IMR-90 (cell line): ENCODE data around the gene ZDHHC14. TPM values are rescaled to one million over a fixed set of nuclear protein-coding genes. Genes with fewer than 3 reads are reported as not detected.

ENCODE experiments used
- ATAC-seq: fragments of 200-7000 bp; cut with Tn5 transposase; 2 replicates; pipeline ENCODE4 v1.9.1; 2020; ENCODE audit warnings: low read depth, mild to moderate bottlenecking, moderate library complexity
- BruUV-seq: library from RNA; stranded (reverse); fragments of 400-500 nt; replicated peaks from 2 replicates; lab custom pipeline; 2021; lab: Mats Ljungman, UMichigan
- CTCF ChIA-PET: fragments of 300-600 bp; formaldehyde crosslinking; extraction: SDS; loops from one replicate; lab custom pipeline; 2021; ENCODE audit warnings: antibody characterized with exemption; lab: Yijun Ruan, JAX
- POLR2A ChIA-PET: fragments of 300-600 bp; sonication (Branson Sonifier 250); formaldehyde crosslinking; loops from one replicate; lab custom pipeline; 2022; ENCODE audit warnings: antibody characterized with exemption; ENCODE audit not compliant: unreplicated experiment; lab: Charles Lee
- DNase-seq: peaks from one replicate; pipeline ENCODE4 v3.0.0; 2013
- H2AFZ ChIP-seq: replicated peaks from 2 replicates; pipeline ENCODE3; 2013; ENCODE audit warnings: low read length, mild to moderate bottlenecking; ENCODE audit not compliant: poor library complexity
- H2AK5ac ChIP-seq: 2 replicates; pipeline ENCODE4 v1.6.1; 2013; ENCODE audit warnings: low read depth, low read length, inconsistent platforms
- H2AK9ac ChIP-seq: replicated peaks from 2 replicates; pipeline ENCODE3; 2013; ENCODE audit warnings: mild to moderate bottlenecking, low read depth, low read length, moderate library complexity; ENCODE audit not compliant: poor library complexity
- H2BK120ac ChIP-seq: 2 replicates; pipeline ENCODE4 v1.6.1; 2013; ENCODE audit warnings: low read depth, low read length, inconsistent platforms
- H2BK15ac ChIP-seq: 3 replicates; pipeline ENCODE4 v1.6.1; 2013; ENCODE audit warnings: low read depth, low read length, inconsistent platforms
- H2BK20ac ChIP-seq: 2 replicates; pipeline ENCODE4 v1.6.1; 2013; ENCODE audit warnings: low read depth, mild to moderate bottlenecking, inconsistent platforms, low read length, moderate library complexity
- H2BK5ac ChIP-seq: 2 replicates; pipeline ENCODE4 v1.6.1; 2013; ENCODE audit warnings: mild to moderate bottlenecking, low read depth, low read length, inconsistent platforms; ENCODE audit not compliant: poor library complexity, severe bottlenecking
- H3K14ac ChIP-seq: replicated peaks from 2 replicates; pipeline ENCODE4 v1.6.1; 2013; ENCODE audit warnings: low read depth, low read length, inconsistent platforms
- H3K18ac ChIP-seq: 2 replicates; pipeline ENCODE4 v1.6.1; 2013; ENCODE audit warnings: low read depth, low read length, control low read depth
- H3K23ac ChIP-seq: 2 replicates; pipeline ENCODE4 v1.6.1; 2013; ENCODE audit warnings: low read depth, low read length, inconsistent platforms
- H3K27ac ChIP-seq: 2 replicates; pipeline ENCODE4 v1.5.1; 2013; ENCODE audit warnings: mild to moderate bottlenecking, control low read depth, low read length; ENCODE audit not compliant: insufficient read depth
- H3K27me3 ChIP-seq: 2 replicates; pipeline ENCODE4 v1.6.1; 2013; ENCODE audit warnings: low read length; ENCODE audit not compliant: control insufficient read depth, insufficient read depth
- H3K36me3 ChIP-seq: 2 replicates; pipeline ENCODE4 v1.6.1; 2013; ENCODE audit warnings: low read length, mixed read lengths; ENCODE audit not compliant: control insufficient read depth, insufficient read depth
- H3K4ac ChIP-seq: 2 replicates; pipeline ENCODE4 v1.6.1; 2013; ENCODE audit warnings: low read depth, low read length, inconsistent platforms
- H3K4me1 ChIP-seq: 2 replicates; pipeline ENCODE4 v1.6.1; 2013; ENCODE audit warnings: low read length, mixed read lengths; ENCODE audit not compliant: control insufficient read depth, insufficient read depth
- H3K4me2 ChIP-seq: 2 replicates; pipeline ENCODE4 v1.6.1; 2013; ENCODE audit warnings: low read depth, mild to moderate bottlenecking, control low read depth, low read length, moderate library complexity
- H3K4me3 ChIP-seq: 2 replicates; pipeline ENCODE4 v1.5.1; 2013; ENCODE audit warnings: low read depth, mild to moderate bottlenecking, control low read depth, low read length, moderate library complexity; ENCODE audit not compliant: insufficient read depth
- H3K56ac ChIP-seq: 2 replicates; pipeline ENCODE4 v1.6.1; 2013; ENCODE audit warnings: low read length, inconsistent platforms; ENCODE audit not compliant: insufficient read depth; ENCODE audit errors: extremely low read depth
- H3K79me1 ChIP-seq, 2 experiments: 2 replicates each; pipeline ENCODE4 v1.6.1; 2013; ENCODE audit warnings: low read length in 2 of 2, inconsistent platforms in 1 of 2, low read depth in 1 of 2
- H3K9ac ChIP-seq: 2 replicates; pipeline ENCODE4 v1.6.1; 2013; ENCODE audit warnings: low read depth, low read length, control low read depth
- H3K9me1 ChIP-seq: 2 replicates; pipeline ENCODE4 v1.6.1; 2013; ENCODE audit warnings: low read length, inconsistent platforms; ENCODE audit not compliant: insufficient read depth
- H3K9me3 ChIP-seq: 2 replicates; pipeline ENCODE4 v1.6.1; 2013; ENCODE audit warnings: low read length; ENCODE audit not compliant: control insufficient read depth, insufficient read depth
- H4K20me1 ChIP-seq: 2 replicates; pipeline ENCODE4 v1.6.1; 2013; ENCODE audit warnings: low read length, inconsistent platforms; ENCODE audit not compliant: insufficient read depth
- H4K5ac ChIP-seq: 2 replicates; pipeline ENCODE4 v1.6.1; 2013; ENCODE audit warnings: mild to moderate bottlenecking, low read depth, low read length, control low read depth
- H4K8ac ChIP-seq, 2 experiments: 2 replicates each; pipeline ENCODE4 v1.6.1; 2013; ENCODE audit warnings: low read depth in 2 of 2, low read length in 2 of 2, control low read depth in 1 of 2, inconsistent platforms in 1 of 2
- H4K91ac ChIP-seq: 2 replicates; pipeline ENCODE4 v1.6.1; 2013; ENCODE audit warnings: low read depth, low read length, inconsistent platforms; ENCODE audit not compliant: insufficient read depth
- BHLHE40 ChIP-seq: fragments of 150-350 bp; IDR thresholded peaks from 2 replicates; pipeline ENCODE4 v1.6.1; 2016; ENCODE audit warnings: mild to moderate bottlenecking, low read depth, low read length
- CEBPB ChIP-seq: IDR thresholded peaks from 2 replicates; pipeline ENCODE4 v1.6.1; 2012; ENCODE audit warnings: low read depth, low read length, improper control_type of control experiment
- CHD1 ChIP-seq: IDR thresholded peaks from 2 replicates; pipeline ENCODE4 v1.6.1; 2012; ENCODE audit warnings: low read depth, low read length, improper control_type of control experiment
- FOS ChIP-seq: fragments of 150-350 bp; IDR thresholded peaks from 2 replicates; pipeline ENCODE4 v1.6.1; 2016; ENCODE audit warnings: low read depth, low read length
- MAFK ChIP-seq: IDR thresholded peaks from 2 replicates; pipeline ENCODE4 v1.6.1; 2012; ENCODE audit warnings: low read depth, low read length, improper control_type of control experiment
- MAZ ChIP-seq: IDR thresholded peaks from 2 replicates; pipeline ENCODE4 v1.6.1; 2012; ENCODE audit warnings: low read depth, mild to moderate bottlenecking, low read length, improper control_type of control experiment, moderate library complexity, borderline replicate concordance
- MXI1 ChIP-seq: IDR thresholded peaks from 2 replicates; pipeline ENCODE4 v1.6.1; 2012; ENCODE audit warnings: low read depth, mild to moderate bottlenecking, low read length, moderate library complexity, borderline replicate concordance
- NFE2L2 ChIP-seq: fragments of 150-350 bp; IDR thresholded peaks from 2 replicates; pipeline ENCODE4 v1.6.1; 2016; ENCODE audit warnings: low read depth, mild to moderate bottlenecking, low read length
- POLR2A ChIP-seq: IDR thresholded peaks from 2 replicates; pipeline ENCODE4 v1.6.1; 2012; ENCODE audit warnings: mild to moderate bottlenecking, low read depth, low read length
- RAD21 ChIP-seq: IDR thresholded peaks from 2 replicates; pipeline ENCODE4 v1.6.1; 2012; ENCODE audit warnings: low read length, improper control_type of control experiment
- RCOR1 ChIP-seq: IDR thresholded peaks from 2 replicates; pipeline ENCODE4 v1.6.1; 2012; ENCODE audit warnings: mild to moderate bottlenecking, low read length, improper control_type of control experiment; ENCODE audit not compliant: insufficient replicate concordance
- RFX5 ChIP-seq: IDR thresholded peaks from 2 replicates; pipeline ENCODE4 v1.8.0; 2012; ENCODE audit warnings: low read depth, mild to moderate bottlenecking, low read length, moderate library complexity
- SMC3 ChIP-seq: fragments of 150-350 bp; IDR thresholded peaks from 2 replicates; pipeline ENCODE4 v1.6.1; 2016; ENCODE audit warnings: low read depth, mild to moderate bottlenecking, antibody characterized with exemption, low read length, moderate library complexity
- WGBS, 2 experiments: methylation state at CpG; one replicate each; pipeline versions ENCODE4 v1.1.5 to v1.1.7; 2013; ENCODE audit warnings: missing lambda C conversion rate in 2 of 2; ENCODE audit not compliant: insufficient read length in 1 of 2; ENCODE audit errors: extremely low coverage in 2 of 2; 5-methylcytosine and 5-hydroxymethylcytosine counted together
- dilution Hi-C: fragments of 300-500 bp; cut with HindIII; formaldehyde crosslinking; loops from one replicate; pipeline ENCODE4 v1.14.3; 2018; ENCODE audit warnings: low sequenced_read_pairs; ENCODE audit not compliant: unreplicated experiment
- in situ Hi-C: fragments of 300-500 bp; cut with MboI; formaldehyde crosslinking; loops from 3 replicates; pipeline ENCODE4 v1.14.3; 2019; ENCODE audit warnings: low sequenced_read_pairs, inconsistent platforms, mixed read lengths
- intact Hi-C: fragments of 100-400 bp; cut with micrococcal nuclease; formaldehyde crosslinking; loops from 2 replicates; pipeline ENCODE4 v1.10.0; 2022
- polyA plus RNA-seq, 3 experiments: library from polyadenylated mRNA; depleted of rRNA; stranded (reverse); fragments of >200 nt; gene quantifications; 2 replicates each; pipeline ENCODE4 v1.2.3, GENCODE V29; 2012; ENCODE audit warnings: low replicate concordance in 1 of 3
- total RNA-seq: library from RNA; depleted of rRNA; stranded (reverse); fragments of >200 nt; gene quantifications from 2 replicates; pipeline ENCODE4 v1.2.3, GENCODE V29; 2012
- TF ChIP-seq, protein P1 (sequence below): fragments of 150-350 bp; IDR thresholded peaks from 2 replicates; pipeline ENCODE4 v1.6.1; 2017; ENCODE audit warnings: mild to moderate bottlenecking, antibody characterized with exemption, low read length, low read depth
- TF ChIP-seq, protein P2 (sequence below): fragments of 150-350 bp; IDR thresholded peaks from 2 replicates; pipeline ENCODE4 v1.6.1; 2016; ENCODE audit warnings: low read depth, mild to moderate bottlenecking, low read length, moderate library complexity, borderline replicate concordance
- TF ChIP-seq, protein P3 (sequence below): conservative IDR thresholded peaks from 2 replicates; pipeline ENCODE4 v1.5.1; 2012; ENCODE audit warnings: mild to moderate bottlenecking, low read depth, low read length, improper control_type of control experiment

ZDHHC14 gene
- total and polyA plus RNA-seq, 2 of the 4 experiments (the other 2 are of a cell fraction) = 0.90 to 2.0 TPM

DNA sequence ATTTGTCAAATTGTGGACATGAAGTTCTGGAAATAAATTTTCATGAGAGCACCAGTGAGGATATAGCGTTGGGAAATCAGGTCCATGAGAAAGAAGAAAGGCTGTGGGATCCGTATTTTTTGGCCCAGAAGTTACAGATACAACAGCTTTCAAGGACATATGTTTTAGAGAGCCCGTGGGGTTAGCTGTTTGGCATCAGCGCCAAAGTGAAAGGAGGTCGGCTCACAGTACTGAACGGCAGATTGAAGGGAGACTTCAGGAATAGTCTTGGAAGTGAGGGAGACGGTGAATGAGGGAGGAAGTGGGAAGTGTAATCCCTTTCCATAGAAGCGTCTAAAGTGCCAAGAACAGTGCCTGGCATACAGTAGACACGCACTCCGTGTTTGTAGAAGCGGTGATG lies 31.8 kb downstream of the ZDHHC14 start:
- Histone ChIP-seq H3K36me3 (no peaks in the 10 kb centered on the region), H2BK5ac (no peak overlapping the region), H3K14ac (no peak overlapping the region), H2AFZ (no peak overlapping the region), H3K27me3 (no peaks in the 10 kb centered on the region), H3K9me3 (no peaks in the 10 kb centered on the region), H2BK15ac (no peak overlapping the region), H3K9me1 (no peaks in the 10 kb centered on the region), H4K8ac (no peak overlapping the region), H3K23ac (no peak overlapping the region), H3K4me3 (no peak overlapping the region), H4K91ac (no peak overlapping the region), H3K9ac (no peak overlapping the region), H3K4me2 (no peak overlapping the region), H3K4ac (no peak overlapping the region), H3K4me1 (no peaks in the 10 kb centered on the region), H4K20me1 (no peaks in the 10 kb centered on the region), H2AK5ac (no peak overlapping the region), H2BK20ac (no peak overlapping the region), H4K5ac (no peak overlapping the region), H3K79me1 (no peaks in the 10 kb centered on the region; a peak in 1 of 4 replicates), H2AK9ac (no peak overlapping the region), H3K18ac (no peak overlapping the region), H3K27ac (no peak overlapping the region), H3K56ac (no peak overlapping the region), H2BK120ac (no peak overlapping the region)
- ChIA-PET POLR2A (no interaction called here), CTCF (interaction anchor here (0.6 kb wide), 1 partner anchor 94 kb away, joined by 3 read pairs; no protein-coding TSS in a partner anchor)
- in situ Hi-C loops (no loop called here), intact Hi-C loops (no loop called here), dilution Hi-C loops (no loop called here)
- DNase-seq (no peak), ATAC-seq (no peak)
- WGBS, 2 experiments = 88% methylated on average over 8 of the region's 11 CpGs; no CpG with 5 or more reads in 1 of the 2 experiments
- TF ChIP-seq RCOR1 (no peak), RFX5 (no peak), MXI1 (no peak), MAFK (no peak), RAD21 (no peak), NFE2L2 (no peak), BHLHE40 (no peak), CHD1 (no peak), POLR2A (no peak), FOS (no peak), MAZ (no peak), SMC3 (no peak), CEBPB (no peak)
- TF ChIP-seq, protein P1, sequence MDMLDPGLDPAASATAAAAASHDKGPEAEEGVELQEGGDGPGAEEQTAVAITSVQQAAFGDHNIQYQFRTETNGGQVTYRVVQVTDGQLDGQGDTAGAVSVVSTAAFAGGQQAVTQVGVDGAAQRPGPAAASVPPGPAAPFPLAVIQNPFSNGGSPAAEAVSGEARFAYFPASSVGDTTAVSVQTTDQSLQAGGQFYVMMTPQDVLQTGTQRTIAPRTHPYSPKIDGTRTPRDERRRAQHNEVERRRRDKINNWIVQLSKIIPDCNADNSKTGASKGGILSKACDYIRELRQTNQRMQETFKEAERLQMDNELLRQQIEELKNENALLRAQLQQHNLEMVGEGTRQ = no peak
- TF ChIP-seq, protein P2, sequence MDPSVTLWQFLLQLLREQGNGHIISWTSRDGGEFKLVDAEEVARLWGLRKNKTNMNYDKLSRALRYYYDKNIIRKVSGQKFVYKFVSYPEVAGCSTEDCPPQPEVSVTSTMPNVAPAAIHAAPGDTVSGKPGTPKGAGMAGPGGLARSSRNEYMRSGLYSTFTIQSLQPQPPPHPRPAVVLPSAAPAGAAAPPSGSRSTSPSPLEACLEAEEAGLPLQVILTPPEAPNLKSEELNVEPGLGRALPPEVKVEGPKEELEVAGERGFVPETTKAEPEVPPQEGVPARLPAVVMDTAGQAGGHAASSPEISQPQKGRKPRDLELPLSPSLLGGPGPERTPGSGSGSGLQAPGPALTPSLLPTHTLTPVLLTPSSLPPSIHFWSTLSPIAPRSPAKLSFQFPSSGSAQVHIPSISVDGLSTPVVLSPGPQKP = no peak
- TF ChIP-seq, protein P3, sequence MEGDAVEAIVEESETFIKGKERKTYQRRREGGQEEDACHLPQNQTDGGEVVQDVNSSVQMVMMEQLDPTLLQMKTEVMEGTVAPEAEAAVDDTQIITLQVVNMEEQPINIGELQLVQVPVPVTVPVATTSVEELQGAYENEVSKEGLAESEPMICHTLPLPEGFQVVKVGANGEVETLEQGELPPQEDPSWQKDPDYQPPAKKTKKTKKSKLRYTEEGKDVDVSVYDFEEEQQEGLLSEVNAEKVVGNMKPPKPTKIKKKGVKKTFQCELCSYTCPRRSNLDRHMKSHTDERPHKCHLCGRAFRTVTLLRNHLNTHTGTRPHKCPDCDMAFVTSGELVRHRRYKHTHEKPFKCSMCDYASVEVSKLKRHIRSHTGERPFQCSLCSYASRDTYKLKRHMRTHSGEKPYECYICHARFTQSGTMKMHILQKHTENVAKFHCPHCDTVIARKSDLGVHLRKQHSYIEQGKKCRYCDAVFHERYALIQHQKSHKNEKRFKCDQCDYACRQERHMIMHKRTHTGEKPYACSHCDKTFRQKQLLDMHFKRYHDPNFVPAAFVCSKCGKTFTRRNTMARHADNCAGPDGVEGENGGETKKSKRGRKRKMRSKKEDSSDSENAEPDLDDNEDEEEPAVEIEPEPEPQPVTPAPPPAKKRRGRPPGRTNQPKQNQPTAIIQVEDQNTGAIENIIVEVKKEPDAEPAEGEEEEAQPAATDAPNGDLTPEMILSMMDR = no peak
- no TSS peak for BruUV-seq
